Measurements from ENCODE around the gene DPYSL4. TPM values are rescaled to one million over a fixed set of nuclear protein-coding genes. Genes with fewer than 3 reads are reported as not detected.

Gene DPYSL4
- total RNA-seq, 4 donors from 2014 or later = 0.27 TPM; not detected in 3

- H3K36me3 ChIP-seq = no peaks in the 10 kb centered on the region
- TF ChIP-seq POLR2A (IDR thresholded peaks at IDR 0.05) = no peak
- no peak for TF ChIP-seq CTCF (IDR thresholded peaks at IDR 0.05)
- DNase-seq = no peak
- H3K27me3 ChIP-seq = no peaks in the 10 kb centered on the region
- H3K27ac ChIP-seq = no peak overlapping the region
- H3K9me3 ChIP-seq = no peaks in the 10 kb centered on the region
- no peaks in the 10 kb centered on the region for H3K4me1 ChIP-seq
- no peak overlapping the region for H3K4me3 ChIP-seq
Observed at GRCh38 chr10:132205650-132206376, 19.1 kb downstream of the DPYSL4 start.

- Histone ChIP-seq H3K9me3 (no peaks in the 10 kb centered on the region), H3K27me3 (no peaks in the 10 kb centered on the region), H3K4me1 (no peaks in the 10 kb centered on the region), H3K4me3 (no peak overlapping the region), H3K27ac (no peak overlapping the region), H3K36me3 (no peaks in the 10 kb centered on the region)
- no peak for TF ChIP-seq POLR2A (IDR thresholded peaks at IDR 0.05)
- no peak for TF ChIP-seq CTCF (IDR thresholded peaks at IDR 0.05)
- DNase-seq = no peak
Observed at GRCh38 chr10:132206377-132206745, 19.6 kb downstream of the DPYSL4 start.

GRCh38 chr10:132206806-132207535, 20.2 kb downstream of the DPYSL4 start:
- no peak overlapping the region for H3K27ac ChIP-seq
- no peaks in the 10 kb centered on the region for H3K9me3 ChIP-seq
- DNase-seq = no peak
- no peak for TF ChIP-seq CTCF (IDR thresholded peaks at IDR 0.05)
- no peak for TF ChIP-seq POLR2A (IDR thresholded peaks at IDR 0.05)
- H3K27me3 ChIP-seq = no peaks in the 10 kb centered on the region
- no peak overlapping the region for H3K4me3 ChIP-seq
- no peaks in the 10 kb centered on the region for H3K36me3 ChIP-seq
- no peaks in the 10 kb centered on the region for H3K4me1 ChIP-seq

- no peak for DNase-seq
- TF ChIP-seq CTCF (IDR thresholded peaks at IDR 0.05) (no peak), POLR2A (IDR thresholded peaks at IDR 0.05) (no peak)
Observed at GRCh38 chr10:132207536-132208461, 21.1 kb downstream of the DPYSL4 start.

GRCh38 chr10:132208462-132209050, 21.8 kb downstream of the DPYSL4 start:
- DNase-seq = no peak
- Histone ChIP-seq H3K9me3 (no peaks in the 10 kb centered on the region), H3K36me3 (no peaks in the 10 kb centered on the region), H3K27me3 (no peaks in the 10 kb centered on the region), H3K4me1 (no peaks in the 10 kb centered on the region), H3K27ac (no peak overlapping the region), H3K4me3 (no peak overlapping the region)
- TF ChIP-seq CTCF (IDR thresholded peaks at IDR 0.05) (no peak), POLR2A (IDR thresholded peaks at IDR 0.05) (no peak)

More at GRCh38 chr10:132207536-132208461, 21.1 kb downstream of the DPYSL4 start:
- no peak overlapping the region for H3K27ac ChIP-seq
- no peaks in the 10 kb centered on the region for H3K4me1 ChIP-seq
- H3K27me3 ChIP-seq = no peaks in the 10 kb centered on the region
- no peaks in the 10 kb centered on the region for H3K9me3 ChIP-seq
- H3K4me3 ChIP-seq = no peak overlapping the region
- H3K36me3 ChIP-seq = no peaks in the 10 kb centered on the region

Measured in Peyer's patch (tissue), 4 donors.